Activated T-cell treated with anti-CD3 and anti-CD28 coated beads, Interleukin-2, amount 50 U/mL, for 24 hours (primary cell): Measurements from ENCODE around the gene RBFOX1.

Experiments
- DNase-seq: peaks from one replicate; pipeline ENCODE4 v3.0.0-alpha.2; 2020
- H3K27ac Mint-ChIP-seq: 2 replicates; pipeline ENCODE4 v1.8.0; 2020; ENCODE audit warnings: mild to moderate bottlenecking, mixed read lengths
- H3K27me3 Mint-ChIP-seq: 2 replicates; pipeline ENCODE4 v1.8.0; 2020; ENCODE audit warnings: mixed read lengths
- H3K36me3 Mint-ChIP-seq: 2 replicates; pipeline ENCODE4 v1.8.0; 2020; ENCODE audit warnings: low read depth, mixed read lengths
- H3K4me1 Mint-ChIP-seq: 2 replicates; pipeline ENCODE4 v1.8.0; 2020; ENCODE audit warnings: low read depth, mixed read lengths
- H3K4me3 Mint-ChIP-seq: 2 replicates; pipeline ENCODE4 v1.8.0; 2020; ENCODE audit warnings: mild to moderate bottlenecking, moderate library complexity, mixed read lengths
- H3K9me3 Mint-ChIP-seq: 2 replicates; pipeline ENCODE4 v1.8.0; 2020; ENCODE audit warnings: mixed read lengths

The RBFOX1 gene

GRCh38 chr16:7374614-7375174 is 42.0 kb downstream of the RBFOX1 start:
- Mint-ChIP-seq H3K4me3 (no peak overlapping the region), H3K4me1 (no peaks in the 10 kb centered on the region), H3K9me3 (peaks cover 13% of the 10 kb centered on the region), H3K36me3 (no peaks in the 10 kb centered on the region), H3K27me3 (no peaks in the 10 kb centered on the region), H3K27ac (no peak overlapping the region)
- no peak for DNase-seq

- Mint-ChIP-seq H3K27me3 (no peaks in the 10 kb centered on the region), H3K4me1 (no peaks in the 10 kb centered on the region), H3K9me3 (peaks cover 9% of the 10 kb centered on the region), H3K36me3 (no peaks in the 10 kb centered on the region), H3K27ac (no peak overlapping the region), H3K4me3 (no peak overlapping the region)
- DNase-seq: no peak
These were observed 43.6 kb downstream of the RBFOX1 start for GRCh38 chr16:7376227-7376626.

GRCh38 chr16:7377231-7377630 is 44.6 kb downstream of the RBFOX1 start:
- H3K9me3 Mint-ChIP-seq: peaks cover 9% of the 10 kb centered on the region

GRCh38 chr16:7378024-7378695 is 45.5 kb downstream of the RBFOX1 start:
- Mint-ChIP-seq H3K4me3 (no peak overlapping the region), H3K27me3 (no peaks in the 10 kb centered on the region), H3K36me3 (no peaks in the 10 kb centered on the region), H3K27ac (no peak overlapping the region), H3K4me1 (no peaks in the 10 kb centered on the region), H3K9me3 (peaks cover 9% of the 10 kb centered on the region)
- no peak for DNase-seq

More at GRCh38 chr16:7377231-7377630, 44.6 kb downstream of the RBFOX1 start:
- Mint-ChIP-seq H3K4me3 (no peak overlapping the region), H3K27me3 (no peaks in the 10 kb centered on the region), H3K27ac (no peak overlapping the region), H3K4me1 (no peaks in the 10 kb centered on the region), H3K36me3 (no peaks in the 10 kb centered on the region)
- DNase-seq: no peak

- H3K36me3 Mint-ChIP-seq: no peaks in the 10 kb centered on the region
- no peaks in the 10 kb centered on the region for H3K4me1 Mint-ChIP-seq
- no peak overlapping the region for H3K27ac Mint-ChIP-seq
- no peak overlapping the region for H3K4me3 Mint-ChIP-seq
- H3K9me3 Mint-ChIP-seq: peaks cover 16% of the 10 kb centered on the region
- no peak for DNase-seq
- no peaks in the 10 kb centered on the region for H3K27me3 Mint-ChIP-seq
These were observed 47.8 kb downstream of the RBFOX1 start for GRCh38 chr16:7380441-7380840.

- Mint-ChIP-seq H3K27me3 (no peaks in the 10 kb centered on the region), H3K27ac (no peak overlapping the region), H3K36me3 (no peaks in the 10 kb centered on the region), H3K4me1 (no peaks in the 10 kb centered on the region), H3K9me3 (peaks cover 16% of the 10 kb centered on the region), H3K4me3 (no peak overlapping the region)
- DNase-seq: no peak
These were observed 48.3 kb downstream of the RBFOX1 start for GRCh38 chr16:7380911-7381310.

- no peaks in the 10 kb centered on the region for H3K36me3 Mint-ChIP-seq
These were observed 49.0 kb downstream of the RBFOX1 start for GRCh38 chr16:7381671-7382070.

GRCh38 chr16:7382521-7382920 is 49.9 kb downstream of the RBFOX1 start:
- Mint-ChIP-seq H3K4me3 (no peak overlapping the region), H3K4me1 (no peaks in the 10 kb centered on the region), H3K27ac (no peak overlapping the region), H3K36me3 (no peaks in the 10 kb centered on the region), H3K27me3 (no peaks in the 10 kb centered on the region), H3K9me3 (peaks cover 16% of the 10 kb centered on the region)
- no peak for DNase-seq

More at GRCh38 chr16:7381671-7382070, 49.0 kb downstream of the RBFOX1 start:
- Mint-ChIP-seq H3K4me3 (no peak overlapping the region), H3K27me3 (no peaks in the 10 kb centered on the region), H3K27ac (no peak overlapping the region), H3K4me1 (no peaks in the 10 kb centered on the region), H3K9me3 (peaks cover 14% of the 10 kb centered on the region)
- DNase-seq: no peak

- Mint-ChIP-seq H3K36me3 (no peaks in the 10 kb centered on the region), H3K27me3 (no peaks in the 10 kb centered on the region), H3K9me3 (peaks cover 35% of the 10 kb centered on the region), H3K4me3 (no peak overlapping the region), H3K27ac (no peak overlapping the region), H3K4me1 (no peaks in the 10 kb centered on the region)
- no peak for DNase-seq
These were observed 58.3 kb downstream of the RBFOX1 start for GRCh38 chr16:7390974-7391373.

- no peaks in the 10 kb centered on the region for H3K36me3 Mint-ChIP-seq
- H3K9me3 Mint-ChIP-seq: peaks cover 37% of the 10 kb centered on the region
- no peak for DNase-seq
- H3K27ac Mint-ChIP-seq: no peak overlapping the region
- H3K27me3 Mint-ChIP-seq: no peaks in the 10 kb centered on the region
- no peaks in the 10 kb centered on the region for H3K4me1 Mint-ChIP-seq
- no peak overlapping the region for H3K4me3 Mint-ChIP-seq
These were observed 59.0 kb downstream of the RBFOX1 start for GRCh38 chr16:7391694-7392093.

GRCh38 chr16:7392206-7392605 is 59.6 kb downstream of the RBFOX1 start:
- no peak for DNase-seq
- Mint-ChIP-seq H3K9me3 (peaks cover 38% of the 10 kb centered on the region), H3K36me3 (no peaks in the 10 kb centered on the region), H3K4me1 (no peaks in the 10 kb centered on the region), H3K27me3 (no peaks in the 10 kb centered on the region), H3K4me3 (no peak overlapping the region), H3K27ac (no peak overlapping the region)

- Mint-ChIP-seq H3K9me3 (peaks cover 38% of the 10 kb centered on the region), H3K4me3 (no peak overlapping the region), H3K27ac (no peak overlapping the region), H3K27me3 (no peaks in the 10 kb centered on the region), H3K36me3 (no peaks in the 10 kb centered on the region), H3K4me1 (no peaks in the 10 kb centered on the region)
- no peak for DNase-seq
These were observed 61.0 kb downstream of the RBFOX1 start for GRCh38 chr16:7393680-7394079.

GRCh38 chr16:7394720-7395336 is 62.2 kb downstream of the RBFOX1 start:
- Mint-ChIP-seq H3K27me3 (no peaks in the 10 kb centered on the region), H3K4me1 (no peaks in the 10 kb centered on the region), H3K4me3 (no peak overlapping the region)

GRCh38 chr16:7397901-7398300 is 65.3 kb downstream of the RBFOX1 start:
- H3K27ac Mint-ChIP-seq: no peak overlapping the region
- DNase-seq: no peak
- H3K4me1 Mint-ChIP-seq: no peaks in the 10 kb centered on the region
- H3K27me3 Mint-ChIP-seq: no peaks in the 10 kb centered on the region
- H3K9me3 Mint-ChIP-seq: peaks cover 22% of the 10 kb centered on the region
- no peaks in the 10 kb centered on the region for H3K36me3 Mint-ChIP-seq
- H3K4me3 Mint-ChIP-seq: no peak overlapping the region

More at GRCh38 chr16:7394720-7395336, 62.2 kb downstream of the RBFOX1 start:
- DNase-seq: no peak
- Mint-ChIP-seq H3K9me3 (peaks cover 39% of the 10 kb centered on the region), H3K36me3 (no peaks in the 10 kb centered on the region), H3K27ac (no peak overlapping the region)

GRCh38 chr16:7398536-7398935 is 65.9 kb downstream of the RBFOX1 start:
- H3K9me3 Mint-ChIP-seq: peaks cover 24% of the 10 kb centered on the region
- no peak overlapping the region for H3K27ac Mint-ChIP-seq
- H3K27me3 Mint-ChIP-seq: no peaks in the 10 kb centered on the region
- no peaks in the 10 kb centered on the region for H3K36me3 Mint-ChIP-seq
- H3K4me1 Mint-ChIP-seq: no peaks in the 10 kb centered on the region
- no peak for DNase-seq
- H3K4me3 Mint-ChIP-seq: no peak overlapping the region
